GM10847 (cell line): ENCODE results near the gene SRP19.

ENCODE experiments used
- POLR2A ChIP-seq: IDR thresholded peaks from 2 replicates; pipeline ENCODE4 v1.6.1; 2011; ENCODE audit not compliant: insufficient read length; ENCODE audit errors: extremely low read depth

SRP19 gene

GRCh38 chr5:112906637-112907036 lies 45.5 kb downstream of the SRP19 start:
- no peak for TF ChIP-seq POLR2A

- no peak for TF ChIP-seq POLR2A
These were observed 46.1 kb downstream of the SRP19 start for GRCh38 chr5:112907166-112907631.

DNA sequence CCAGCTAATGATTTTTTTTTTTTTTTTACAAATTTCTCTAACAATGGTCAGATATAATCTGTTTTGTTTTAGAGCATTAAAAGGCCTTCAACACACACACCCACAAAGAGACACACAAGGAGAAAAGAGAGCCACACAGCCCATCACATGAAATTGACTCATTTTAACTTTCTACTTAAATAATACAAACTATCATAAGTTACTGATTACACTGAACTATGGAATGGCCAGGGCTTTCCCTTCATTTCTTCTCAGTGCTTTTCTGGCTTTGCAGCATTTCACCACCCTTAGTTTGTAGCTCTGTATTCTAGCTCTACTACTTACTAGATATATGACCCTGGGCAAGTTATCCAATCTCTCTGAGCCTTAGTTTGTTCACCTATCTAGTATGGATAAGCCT lies 47.8 kb downstream of the SRP19 start:
- TF ChIP-seq POLR2A: no peak

DNA sequence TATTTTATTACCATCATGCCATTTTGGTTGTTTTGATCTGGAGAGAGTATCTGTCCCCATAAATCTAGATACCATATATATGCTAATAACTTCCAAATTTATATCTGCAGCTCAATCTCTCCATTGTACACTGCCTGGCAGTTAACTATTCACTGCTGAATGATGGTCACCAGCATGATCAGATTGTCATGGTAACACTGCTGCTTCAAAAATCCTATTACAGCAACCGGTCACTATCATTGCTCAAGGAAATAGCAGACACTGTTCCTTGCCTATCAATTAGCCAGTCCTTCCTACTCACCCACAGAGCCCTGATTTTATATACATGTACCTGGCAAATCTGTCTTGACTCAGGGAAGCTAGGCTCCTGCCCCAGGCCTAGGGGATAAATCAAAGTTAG lies 49.4 kb downstream of the SRP19 start:
- no peak for TF ChIP-seq POLR2A

DNA sequence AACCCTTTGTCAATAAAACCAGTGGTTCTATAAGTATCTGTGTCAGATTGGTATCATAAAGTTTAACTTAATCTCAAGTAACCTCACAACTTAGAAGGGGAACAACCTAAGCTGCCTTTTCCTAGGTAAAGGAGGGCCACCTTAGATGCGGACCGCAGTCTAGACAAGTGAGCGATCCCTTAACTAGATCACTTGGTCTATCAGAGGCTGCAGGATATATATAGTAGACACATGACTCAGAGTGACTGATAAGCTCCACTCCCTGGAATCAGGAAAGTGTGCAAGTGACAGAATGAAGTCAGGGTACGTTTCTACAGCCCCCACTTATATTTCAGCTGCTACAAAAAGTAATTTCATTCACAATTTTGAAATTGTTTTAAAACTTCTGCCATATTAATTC lies 53.5 kb downstream of the SRP19 start:
- no peak for TF ChIP-seq POLR2A

DNA sequence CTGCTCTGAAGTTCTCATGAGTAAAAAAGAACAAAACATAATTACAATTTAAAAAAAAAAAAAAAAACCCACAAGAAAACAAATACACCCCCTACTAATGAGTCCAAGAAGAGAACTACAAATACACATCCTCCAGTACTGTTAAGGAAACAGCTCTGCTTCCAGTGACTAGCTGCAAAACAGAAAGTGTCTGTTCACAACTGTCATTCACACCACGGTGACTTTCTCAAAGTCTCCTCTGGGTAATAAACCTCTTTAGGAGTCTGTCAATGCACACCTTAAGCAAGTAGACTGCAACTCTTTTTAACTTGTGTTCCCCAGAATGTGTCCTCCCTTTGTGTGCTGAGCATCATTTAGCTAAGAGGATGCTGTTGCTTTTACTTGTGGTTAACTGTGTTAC lies 54.7 kb downstream of the SRP19 start:
- no peak for TF ChIP-seq POLR2A

- no peak for TF ChIP-seq POLR2A
These were observed 56.4 kb downstream of the SRP19 start for GRCh38 chr5:112917453-112917995.

DNA sequence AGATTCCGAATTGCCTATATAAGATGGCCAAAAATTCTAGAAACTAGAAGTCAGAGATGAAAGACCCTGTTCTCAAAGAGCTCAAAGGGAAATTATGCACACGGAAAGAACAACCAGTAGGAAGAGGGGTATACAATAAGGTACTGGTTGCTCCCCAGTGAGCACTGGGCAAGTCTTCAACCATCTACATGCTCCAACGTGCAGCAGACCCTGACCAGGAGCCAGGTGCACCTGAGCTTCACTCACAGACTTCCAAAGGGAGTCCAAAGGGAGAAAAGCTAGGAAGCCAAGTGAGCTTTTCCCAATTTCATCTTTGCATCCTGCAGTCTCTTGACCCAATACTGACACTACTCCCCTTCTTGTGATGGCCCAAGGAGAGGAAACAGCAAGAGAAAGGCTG lies 57.0 kb downstream of the SRP19 start:
- no peak for TF ChIP-seq POLR2A

DNA sequence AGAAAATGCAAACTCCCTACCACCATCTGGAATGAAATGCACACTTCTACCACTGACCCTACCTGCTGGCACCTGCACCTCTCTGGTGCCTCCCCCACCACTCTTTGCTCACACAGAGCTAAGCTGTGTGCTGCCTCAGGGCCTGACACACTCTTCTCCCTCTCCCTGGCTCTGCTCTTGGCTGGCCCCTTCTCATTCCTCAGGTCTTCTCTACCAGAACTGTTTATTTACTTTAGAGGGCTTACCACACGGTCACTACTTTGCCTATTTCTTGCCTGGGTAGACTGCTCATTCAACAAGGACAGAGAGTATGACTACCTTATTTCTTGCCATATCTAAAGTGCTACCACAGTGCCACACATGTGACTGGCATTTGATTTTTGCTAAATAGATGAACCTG lies 57.6 kb downstream of the SRP19 start:
- no peak for TF ChIP-seq POLR2A
